H9 (cell line): ENCODE data around the gene TUT4. TPM values are rescaled to one million over a fixed set of nuclear protein-coding genes. Genes with fewer than 3 reads are reported as not detected.

Experiments used
- DNase-seq: peaks from one replicate; pipeline ENCODE4 v3.0.0-alpha.2; 2017
- H2AFZ ChIP-seq: one replicate; pipeline ENCODE4 v1.6.1; 2013; ENCODE audit warnings: mild to moderate bottlenecking, low read length, control low read depth, moderate library complexity
- H2AK5ac ChIP-seq: 2 replicates; pipeline ENCODE4 v1.6.1; 2013; ENCODE audit warnings: low read length, control low read depth, mixed read lengths; ENCODE audit not compliant: insufficient read length
- H2BK120ac ChIP-seq: one replicate; pipeline ENCODE4 v1.6.1; 2013; ENCODE audit warnings: low read depth, mild to moderate bottlenecking, low read length, control low read depth, inconsistent platforms; ENCODE audit not compliant: poor library complexity, severe bottlenecking
- H2BK12ac ChIP-seq: 2 replicates; pipeline ENCODE4 v1.6.1; 2013; ENCODE audit warnings: low read length, control low read depth, mixed read lengths, low read depth; ENCODE audit not compliant: insufficient read length
- H2BK15ac ChIP-seq: 2 replicates; pipeline ENCODE4 v1.6.1; 2013; ENCODE audit warnings: low read depth, low read length, control low read depth
- H2BK20ac ChIP-seq: one replicate; pipeline ENCODE4 v1.6.1; 2013; ENCODE audit warnings: low read depth, mild to moderate bottlenecking, low read length, control low read depth, inconsistent platforms; ENCODE audit not compliant: poor library complexity, severe bottlenecking
- H2BK5ac ChIP-seq: 2 replicates; pipeline ENCODE4 v1.6.1; 2013; ENCODE audit warnings: low read length, control low read depth, mixed read lengths; ENCODE audit not compliant: insufficient read length
- H3K14ac ChIP-seq: 2 replicates; pipeline ENCODE4 v1.6.1; 2013; ENCODE audit warnings: low read length, control low read depth; ENCODE audit not compliant: insufficient read depth
- H3K18ac ChIP-seq: 2 replicates; pipeline ENCODE4 v1.6.1; 2013; ENCODE audit warnings: low read depth, mild to moderate bottlenecking, mixed read lengths, low read length, control low read depth; ENCODE audit not compliant: insufficient read length
- H3K23ac ChIP-seq: 2 replicates; pipeline ENCODE4 v1.6.1; 2013; ENCODE audit warnings: low read length, control low read depth, mixed read lengths, low read depth; ENCODE audit not compliant: insufficient read length
- H3K23me2 ChIP-seq: 2 replicates; pipeline ENCODE4 v1.6.1; 2013; ENCODE audit warnings: low read depth, mild to moderate bottlenecking, mixed read lengths, low read length, control low read depth; ENCODE audit not compliant: insufficient read length, poor library complexity, severe bottlenecking
- H3K27ac ChIP-seq: 2 replicates; pipeline ENCODE4 v1.5.1; 2013; ENCODE audit warnings: low read length, control low read depth, mixed read lengths, low read depth; ENCODE audit not compliant: insufficient read length
- H3K27me3 ChIP-seq: 2 replicates; pipeline ENCODE4 v1.6.1; 2013; ENCODE audit warnings: low read length, control low read depth, inconsistent platforms; ENCODE audit not compliant: insufficient read depth
- H3K4ac ChIP-seq: 2 replicates; pipeline ENCODE4 v1.6.1; 2013; ENCODE audit warnings: low read depth, mild to moderate bottlenecking, control low read depth, inconsistent platforms, low read length, moderate library complexity
- H3K4me1 ChIP-seq: 2 replicates; pipeline ENCODE4 v1.6.1; 2013; ENCODE audit warnings: low read length, control low read depth, inconsistent platforms; ENCODE audit not compliant: insufficient read depth
- H3K4me2 ChIP-seq: 2 replicates; pipeline ENCODE4 v1.6.1; 2013; ENCODE audit warnings: low read length, control low read depth, mixed read lengths; ENCODE audit not compliant: insufficient read length, insufficient read depth
- H3K56ac ChIP-seq: 2 replicates; pipeline ENCODE4 v1.6.1; 2013; ENCODE audit warnings: low read depth, mild to moderate bottlenecking, mixed read lengths, low read length, control low read depth; ENCODE audit not compliant: insufficient read length
- H3K79me1 ChIP-seq: 2 replicates; pipeline ENCODE4 v1.6.1; 2013; ENCODE audit warnings: low read depth, mild to moderate bottlenecking, moderate library complexity, low read length, control low read depth, inconsistent platforms; ENCODE audit not compliant: insufficient read depth, poor library complexity, severe bottlenecking
- H3K79me2 ChIP-seq: 2 replicates; pipeline ENCODE4 v1.6.1; 2013; ENCODE audit warnings: low read length, control low read depth, inconsistent platforms; ENCODE audit not compliant: insufficient read depth
- H3K9ac ChIP-seq: 2 replicates; pipeline ENCODE4 v1.6.1; 2013; ENCODE audit warnings: low read length, control low read depth, mixed read lengths; ENCODE audit not compliant: insufficient read length; ENCODE audit errors: extremely low read depth
- H3K9me3 ChIP-seq: one replicate; pipeline ENCODE4 v1.6.1; 2013; ENCODE audit warnings: low read depth, low read length, inconsistent platforms; ENCODE audit not compliant: control insufficient read depth
- H3T11ph ChIP-seq: one replicate; pipeline ENCODE4 v1.6.1; 2013; ENCODE audit warnings: mild to moderate bottlenecking, low read length, control low read depth, inconsistent platforms
- H4K20me1 ChIP-seq: one replicate; pipeline ENCODE4 v1.6.1; 2013; ENCODE audit not compliant: control insufficient read depth, insufficient read length, insufficient read depth
- H4K5ac ChIP-seq: 2 replicates; pipeline ENCODE4 v1.6.1; 2013; ENCODE audit warnings: low read depth, mild to moderate bottlenecking, mixed read lengths, low read length, control low read depth; ENCODE audit not compliant: insufficient read length
- H4K8ac ChIP-seq: replicated peaks from 2 replicates; pipeline ENCODE4 v1.6.1; 2013; ENCODE audit warnings: low read length, control low read depth, mixed read lengths, low read depth; ENCODE audit not compliant: insufficient read length
- H4K91ac ChIP-seq: 2 replicates; pipeline ENCODE4 v1.6.1; 2013; ENCODE audit warnings: low read depth, mild to moderate bottlenecking, moderate library complexity, mixed read lengths, low read length, control low read depth; ENCODE audit not compliant: insufficient read length
- H3K27ac Mint-ChIP-seq, 3 experiments: 2 replicates in 2 of 3; 3 replicates in 1 of 3; pipeline ENCODE4 v1.8.0; 2020 to 2021; ENCODE audit warnings: mixed read lengths in 3 of 3, mild to moderate bottlenecking in 1 of 3, moderate library complexity in 1 of 3
- H3K27me3 Mint-ChIP-seq: 2 replicates; pipeline ENCODE4 v1.8.0; 2021; ENCODE audit warnings: low read depth, mild to moderate bottlenecking, moderate library complexity, mixed read lengths
- H3K36me3 Mint-ChIP-seq, 3 experiments: 2 replicates in 2 of 3; 3 replicates in 1 of 3; pipeline ENCODE4 v1.8.0; 2020 to 2021; ENCODE audit warnings: low read depth in 3 of 3, mixed read lengths in 3 of 3; ENCODE audit not compliant: insufficient read depth in 1 of 3
- H3K4me1 Mint-ChIP-seq, 2 experiments: 2 replicates each; pipeline ENCODE4 v1.8.0; 2020; ENCODE audit warnings: mixed read lengths in 2 of 2
- H3K4me3 Mint-ChIP-seq, 2 experiments: 2 replicates in 1 of 2; 3 replicates in 1 of 2; pipeline ENCODE4 v1.8.0; 2020 to 2021; ENCODE audit warnings: mild to moderate bottlenecking in 2 of 2, mixed read lengths in 2 of 2, moderate library complexity in 1 of 2
- H3K9me3 Mint-ChIP-seq, 2 experiments: 2 replicates in 1 of 2; 3 replicates in 1 of 2; pipeline ENCODE4 v1.8.0; 2020; ENCODE audit warnings: mild to moderate bottlenecking in 2 of 2, mixed read lengths in 2 of 2, moderate library complexity in 1 of 2
- CTCF ChIP-seq: fragments of 200-600 bp; sonication (generic); conservative IDR thresholded peaks from 3 replicates; pipeline ENCODE4 v1.8.0; 2021; ENCODE audit warnings: antibody characterized with exemption, mild to moderate bottlenecking
- WGBS: extraction: QIAGEN DNeasy Blood & Tissue Kit; methylation state at CpG from one replicate; pipeline ENCODE4 v1.1.7; 2013; ENCODE audit warnings: missing lambda C conversion rate, low lambda C conversion rate, mixed read lengths; ENCODE audit not compliant: insufficient read length; ENCODE audit errors: extremely low coverage; 5-methylcytosine and 5-hydroxymethylcytosine counted together
- total RNA-seq: library from RNA; stranded (reverse); gene quantifications from 2 replicates; pipeline ENCODE4 v1.2.1, GENCODE V29; 2021

Gene TUT4
- total RNA-seq, 1 experiment from 2014 or later, result 59.3 TPM

GRCh38 chr1:52400131-52400530 is 152.8 kb downstream of the TUT4 start:
- H3T11ph ChIP-seq, result no peak overlapping the region
- no peak overlapping the region for H2AK5ac ChIP-seq
- no peaks in the 10 kb centered on the region for H4K20me1 ChIP-seq
- no peak overlapping the region for H3K18ac ChIP-seq
- no peaks in the 10 kb centered on the region for H3K9me3 ChIP-seq
- H3K79me2 ChIP-seq, result peaks cover 11% of the 10 kb centered on the region; the same call in 1 of the 2 replicates
- no peak overlapping the region for H4K91ac ChIP-seq
- Mint-ChIP-seq H3K9me3 (no peaks in the 10 kb centered on the region; a peak in 1 of 5 replicates), H3K36me3 (peaks cover 42 to 69% (median 63%) of the 10 kb centered on the region in 3 experiments), H3K27me3 (no peaks in the 10 kb centered on the region), H3K27ac (no peak overlapping the region), H3K4me1 (peaks cover 14 to 16% of the 10 kb centered on the region in 2 experiments), H3K4me3 (no peak overlapping the region)
- no peak overlapping the region for H2BK20ac ChIP-seq
- H2BK5ac ChIP-seq, result no peak overlapping the region
- H4K8ac ChIP-seq, result no peak overlapping the region
- no peak for TF ChIP-seq CTCF
- no peaks in the 10 kb centered on the region for H3K4me1 ChIP-seq
- no peak overlapping the region for H3K23ac ChIP-seq
- no peak overlapping the region for H2BK15ac ChIP-seq
- peaks cover 5% of the 10 kb centered on the region for H3K23me2 ChIP-seq
- H2AFZ ChIP-seq, result no peak overlapping the region
- H3K27ac ChIP-seq, result no peak overlapping the region
- H3K4me2 ChIP-seq, result no peak overlapping the region
- no peak overlapping the region for H4K5ac ChIP-seq
- H2BK12ac ChIP-seq, result no peak overlapping the region
- peaks cover 2% of the 10 kb centered on the region for H3K79me1 ChIP-seq
- no peak overlapping the region for H2BK120ac ChIP-seq
- H3K4ac ChIP-seq, result no peak overlapping the region
- no peak for DNase-seq
- WGBS, result no CpG with 5 or more reads among the region's 6 CpGs
- no peak overlapping the region for H3K9ac ChIP-seq
- no peak overlapping the region for H3K14ac ChIP-seq
- H3K27me3 ChIP-seq, result no peaks in the 10 kb centered on the region
- H3K56ac ChIP-seq, result no peak overlapping the region
